Measurements from ENCODE around the gene ST7. TPM values are rescaled to one million over a fixed set of nuclear protein-coding genes. Genes with fewer than 3 reads are reported as not detected.

The ST7 gene
- total RNA-seq, 1 experiment from 2014 or later = 19.6 TPM

GRCh38 chr7:117092785-117093184 lies 139.5 kb downstream of the ST7 start:
- Histone ChIP-seq H3K36me3 (ENCODE audit: control insufficient read depth, insufficient read depth, low read length) (no peaks in the 10 kb centered on the region), H3K4me1 (ENCODE audit: control insufficient read depth, insufficient read depth, low read length) (no peaks in the 10 kb centered on the region), H3K27ac (ENCODE audit: low read length) (no peak overlapping the region), H3K9me3 (ENCODE audit: control insufficient read depth, insufficient read depth, low read depth, low read length) (no peaks in the 10 kb centered on the region), H3K27me3 (ENCODE audit: control insufficient read depth, insufficient read depth, low read length) (no peaks in the 10 kb centered on the region), H3K4me3 (ENCODE audit: low read depth in 2 of 2, low read length in 2 of 2) (no peak overlapping the region)
- intact Hi-C loops (cut with micrococcal nuclease; ENCODE audit: unreplicated experiment) = no loop called here
- in situ Hi-C loops (cut with HindIII; ENCODE audit: low pct_unique_long_range_greater_than_20kb, low sequenced_read_pairs) = no loop called here
- TF ChIP-seq SIN3A (IDR thresholded peaks at IDR 0.05; ENCODE audit: borderline replicate concordance, insufficient read depth, low read depth, low read length) (no peak), POLR2AphosphoS5 (IDR thresholded peaks at IDR 0.05; ENCODE audit: low read depth, low read length) (no peak), REST (IDR thresholded peaks at IDR 0.05; ENCODE audit: insufficient read depth in 1 of 2, low read depth in 2 of 2, low read length in 1 of 2) (no peak)
- no TSS peak for BruUV-seq (replicated peaks)
- POLR2A ChIA-PET = no interaction called here
- no peak for ATAC-seq
- CTCF ChIA-PET = no interaction called here
- DNase-seq (ENCODE audit: low read depth, low spot score) = no peak

GRCh38 chr7:117094457-117094856 lies 141.2 kb downstream of the ST7 start:
- Histone ChIP-seq H3K36me3 (ENCODE audit: control insufficient read depth, insufficient read depth, low read length) (no peaks in the 10 kb centered on the region), H3K27ac (ENCODE audit: low read length) (no peak overlapping the region), H3K4me1 (ENCODE audit: control insufficient read depth, insufficient read depth, low read length) (no peaks in the 10 kb centered on the region), H3K4me3 (ENCODE audit: low read depth in 2 of 2, low read length in 2 of 2) (no peak overlapping the region), H3K27me3 (ENCODE audit: control insufficient read depth, insufficient read depth, low read length) (no peaks in the 10 kb centered on the region), H3K9me3 (ENCODE audit: control insufficient read depth, insufficient read depth, low read depth, low read length) (no peaks in the 10 kb centered on the region)
- BruUV-seq (replicated peaks) = no TSS peak
- in situ Hi-C loops (cut with HindIII; ENCODE audit: low pct_unique_long_range_greater_than_20kb, low sequenced_read_pairs) = no loop called here
- no peak for DNase-seq (ENCODE audit: low read depth, low spot score)
- TF ChIP-seq REST (IDR thresholded peaks at IDR 0.05; ENCODE audit: insufficient read depth in 1 of 2, low read depth in 2 of 2, low read length in 1 of 2) = no peak
- TF ChIP-seq TCF7L2 (IDR thresholded peaks at IDR 0.05; ENCODE audit: low read depth, low read length) = no peak
- TF ChIP-seq, protein P1, sequence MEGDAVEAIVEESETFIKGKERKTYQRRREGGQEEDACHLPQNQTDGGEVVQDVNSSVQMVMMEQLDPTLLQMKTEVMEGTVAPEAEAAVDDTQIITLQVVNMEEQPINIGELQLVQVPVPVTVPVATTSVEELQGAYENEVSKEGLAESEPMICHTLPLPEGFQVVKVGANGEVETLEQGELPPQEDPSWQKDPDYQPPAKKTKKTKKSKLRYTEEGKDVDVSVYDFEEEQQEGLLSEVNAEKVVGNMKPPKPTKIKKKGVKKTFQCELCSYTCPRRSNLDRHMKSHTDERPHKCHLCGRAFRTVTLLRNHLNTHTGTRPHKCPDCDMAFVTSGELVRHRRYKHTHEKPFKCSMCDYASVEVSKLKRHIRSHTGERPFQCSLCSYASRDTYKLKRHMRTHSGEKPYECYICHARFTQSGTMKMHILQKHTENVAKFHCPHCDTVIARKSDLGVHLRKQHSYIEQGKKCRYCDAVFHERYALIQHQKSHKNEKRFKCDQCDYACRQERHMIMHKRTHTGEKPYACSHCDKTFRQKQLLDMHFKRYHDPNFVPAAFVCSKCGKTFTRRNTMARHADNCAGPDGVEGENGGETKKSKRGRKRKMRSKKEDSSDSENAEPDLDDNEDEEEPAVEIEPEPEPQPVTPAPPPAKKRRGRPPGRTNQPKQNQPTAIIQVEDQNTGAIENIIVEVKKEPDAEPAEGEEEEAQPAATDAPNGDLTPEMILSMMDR (IDR thresholded peaks at IDR 0.05) = no peak
- TF ChIP-seq POLR2AphosphoS5 (IDR thresholded peaks at IDR 0.05; ENCODE audit: low read depth, low read length) = no peak
- TF ChIP-seq SIN3A (IDR thresholded peaks at IDR 0.05; ENCODE audit: borderline replicate concordance, insufficient read depth, low read depth, low read length) = no peak
- ATAC-seq = peak; percentile 51; the same call in 1 of the 2 replicates
- ChIA-PET CTCF (no interaction called here), POLR2A (no interaction called here)
- intact Hi-C loops (cut with micrococcal nuclease; ENCODE audit: unreplicated experiment) = no loop called here

Measured in Panc1 (cell line).